SK-N-SH (cell line): ENCODE results near the gene SEMA4B. TPM values are rescaled to one million over a fixed set of nuclear protein-coding genes. Genes with fewer than 3 reads are reported as not detected.
A peak's percentile ranks its signal among the peaks of the same experiment; 100 is the strongest.

ENCODE experiments used
- CTCF ChIA-PET: fragments of 300-600, 350-600 bp; formaldehyde crosslinking; extraction: SDS; loops from one replicate; lab custom pipeline; 2021; lab: Yijun Ruan, JAX
- POLR2A ChIA-PET: fragments of 350-600 bp; sonication (Branson Sonifier 250); formaldehyde crosslinking; extraction: SDS; loops from one replicate; lab custom pipeline; 2020; ENCODE audit warnings: antibody characterized with exemption, inconsistent platforms; lab: Yijun Ruan, JAX
- DNase-seq: peaks from one replicate; pipeline ENCODE4 v3.0.0; 2012
- H2AFZ ChIP-seq: fragments of 200-600 bp; sonication (generic); 2 replicates; pipeline ENCODE4 v1.8.1; 2016; ENCODE audit warnings: antibody characterized with exemption, mild to moderate bottlenecking, low read depth
- H3F3A ChIP-seq: fragments of 200-600 bp; sonication (generic); replicated peaks from 2 replicates; pipeline ENCODE3; 2016; ENCODE audit warnings: antibody characterized with exemption, mild to moderate bottlenecking; ENCODE audit not compliant: insufficient read depth
- H3K27ac ChIP-seq, 2 experiments: fragments of 200-500 bp in 1 of 2; fragments of 200-600 bp in 1 of 2; sonication (Bioruptor generic) in 1 of 2; sonication (generic), shearing (Covaris generic) in 1 of 2; 2 replicates each; pipeline versions ENCODE4 v1.5.1 to v1.6.1; 2014 to 2016; ENCODE audit warnings: low read depth in 2 of 2, inconsistent platforms in 1 of 2, low read length in 1 of 2, mild to moderate bottlenecking in 1 of 2, mixed read lengths in 1 of 2
- H3K27me3 ChIP-seq: fragments of 200-600 bp; sonication (generic), shearing (Covaris generic); 2 replicates; pipeline ENCODE4 v1.6.1; 2016; ENCODE audit warnings: mixed run types; ENCODE audit not compliant: insufficient read depth
- H3K36me3 ChIP-seq, 2 experiments: fragments of 200-500 bp in 1 of 2; fragments of 200-600 bp in 1 of 2; sonication (Bioruptor generic) in 1 of 2; sonication (generic) in 1 of 2; replicated peaks in 1 of 2; 2 replicates each; pipeline versions ENCODE3 to v1.5.1; 2014 to 2016; ENCODE audit warnings: low read length in 1 of 2, mild to moderate bottlenecking in 1 of 2; ENCODE audit not compliant: insufficient read depth in 2 of 2, control insufficient read depth in 1 of 2
- H3K4me1 ChIP-seq, 2 experiments: fragments of 200-500 bp in 1 of 2; fragments of 200-600 bp in 1 of 2; sonication (Bioruptor generic) in 1 of 2; sonication (generic), shearing (Covaris generic) in 1 of 2; 2 replicates each; pipeline versions ENCODE4 v1.5.1 to v1.6.1; 2014 to 2016; ENCODE audit warnings: low read depth in 1 of 2, low read length in 1 of 2, mixed run types in 1 of 2; ENCODE audit not compliant: insufficient read depth in 2 of 2, control insufficient read depth in 1 of 2
- H3K4me2 ChIP-seq: fragments of 200-600 bp; sonication (generic), shearing (Covaris generic); 2 replicates; pipeline ENCODE4 v1.6.1; 2017; ENCODE audit warnings: mixed run types
- H3K4me3 ChIP-seq, 2 experiments: fragments of 200-500 bp in 1 of 2; fragments of 200-600 bp in 1 of 2; sonication (Bioruptor generic) in 1 of 2; sonication (generic), shearing (Covaris generic) in 1 of 2; 2 replicates each; pipeline versions ENCODE4 v1.5.1 to v1.8.1; 2014 to 2016; ENCODE audit warnings: low read depth in 2 of 2, inconsistent platforms in 1 of 2, low read length in 1 of 2, mild to moderate bottlenecking in 1 of 2, mixed read lengths in 1 of 2, moderate library complexity in 1 of 2
- H3K79me2 ChIP-seq: fragments of 200-600 bp; sonication (generic); 2 replicates; pipeline ENCODE4 v1.8.1; 2017; ENCODE audit warnings: mild to moderate bottlenecking; ENCODE audit not compliant: insufficient read depth
- H3K9ac ChIP-seq: fragments of 200-600 bp; sonication (generic); 2 replicates; pipeline ENCODE4 v1.6.1; 2017; ENCODE audit warnings: mixed run types
- H3K9me2 ChIP-seq: fragments of 200-600 bp; sonication (generic); 2 replicates; pipeline ENCODE4 v1.6.1; 2017; ENCODE audit warnings: mixed run types
- H3K9me3 ChIP-seq: fragments of 200-600 bp; sonication (generic); 2 replicates; pipeline ENCODE4 v1.6.1; 2017; ENCODE audit warnings: mixed run types, mild to moderate bottlenecking, moderate library complexity
- H4K20me1 ChIP-seq: fragments of 200-600 bp; sonication (generic); 2 replicates; pipeline ENCODE4 v1.6.1; 2017; ENCODE audit warnings: mild to moderate bottlenecking, mixed run types; ENCODE audit not compliant: insufficient read depth
- CHD2 ChIP-seq: fragments of 150-350 bp; IDR thresholded peaks from 2 replicates; pipeline ENCODE4 v1.6.1; 2018; ENCODE audit warnings: low read length; ENCODE audit not compliant: partially characterized antibody
- EZH2phosphoT487 ChIP-seq: fragments of 200-600 bp; sonication (generic); IDR thresholded peaks from 2 replicates; pipeline ENCODE4 v1.6.1; 2017; ENCODE audit warnings: low read depth, mixed run types, mild to moderate bottlenecking, antibody characterized with exemption, moderate library complexity, borderline replicate concordance
- FOSL2 ChIP-seq: IDR thresholded peaks from 2 replicates; pipeline ENCODE4 v1.4.0; 2012; ENCODE audit warnings: low read depth, mild to moderate bottlenecking, moderate library complexity, borderline replicate concordance
- FOXM1 ChIP-seq: IDR thresholded peaks from 2 replicates; pipeline ENCODE4 v1.4.0; 2012; ENCODE audit warnings: low read depth, mild to moderate bottlenecking
- GATA2 ChIP-seq: sonication (generic); formaldehyde crosslinking; IDR thresholded peaks from 2 replicates; pipeline ENCODE4 v1.5.0; 2020; ENCODE audit warnings: mild to moderate bottlenecking, missing genetic modification reagents
- JUND ChIP-seq: IDR thresholded peaks from 2 replicates; pipeline ENCODE4 v1.4.0; 2012
- MAX ChIP-seq: IDR thresholded peaks from 2 replicates; pipeline ENCODE4 v1.4.0; 2012; ENCODE audit warnings: low read depth
- NRF1 ChIP-seq: IDR thresholded peaks from 2 replicates; pipeline ENCODE4 v1.6.1; 2012; ENCODE audit warnings: low read depth, mild to moderate bottlenecking, low read length
- POLR2AphosphoS5 ChIP-seq: IDR thresholded peaks from 2 replicates; pipeline ENCODE4 v1.6.1; 2012; ENCODE audit warnings: low read depth, low read length
- RAD21 ChIP-seq: IDR thresholded peaks from 2 replicates; pipeline ENCODE4 v1.6.1; 2012; ENCODE audit warnings: mild to moderate bottlenecking, low read length
- RCOR1 ChIP-seq: fragments of 150-350 bp; IDR thresholded peaks from 2 replicates; pipeline ENCODE4 v1.6.1; 2017; ENCODE audit warnings: antibody characterized with exemption, low read length
- REST ChIP-seq: IDR thresholded peaks from 2 replicates; pipeline ENCODE4 v1.6.1; 2012; ENCODE audit warnings: mild to moderate bottlenecking, low read depth, low read length, moderate library complexity
- RFX5 ChIP-seq: IDR thresholded peaks from 2 replicates; pipeline ENCODE4 v1.6.1; 2012; ENCODE audit warnings: mild to moderate bottlenecking, improper control_type of control experiment, low read length
- RXRA ChIP-seq: IDR thresholded peaks from 2 replicates; pipeline ENCODE4 v1.4.0; 2012; ENCODE audit warnings: low read depth, mild to moderate bottlenecking, borderline replicate concordance
- SIN3A ChIP-seq: IDR thresholded peaks from 2 replicates; pipeline ENCODE4 v1.6.1; 2012; ENCODE audit warnings: low read depth, mild to moderate bottlenecking, low read length, moderate library complexity, borderline replicate concordance
- SMC3 ChIP-seq: IDR thresholded peaks from 2 replicates; pipeline ENCODE4 v1.6.1; 2012; ENCODE audit warnings: low read depth, low read length, improper control_type of control experiment
- TAF1 ChIP-seq: IDR thresholded peaks from 2 replicates; pipeline ENCODE4 v1.6.1; 2012; ENCODE audit warnings: low read depth, mild to moderate bottlenecking, low read length, moderate library complexity, borderline replicate concordance
- TCF12 ChIP-seq: IDR thresholded peaks from 2 replicates; pipeline ENCODE4 v1.4.0; 2012
- TEAD4 ChIP-seq: IDR thresholded peaks from 2 replicates; pipeline ENCODE4 v1.4.0; 2012; ENCODE audit warnings: mild to moderate bottlenecking, borderline replicate concordance; ENCODE audit not compliant: insufficient read depth
- YY1 ChIP-seq: IDR thresholded peaks from 2 replicates; pipeline ENCODE4 v1.4.0; 2012; ENCODE audit warnings: low read depth, mild to moderate bottlenecking
- WGBS: methylation state at CpG from one replicate; pipeline ENCODE4 v1.1.6; 2017; ENCODE audit warnings: low lambda C conversion rate; 5-methylcytosine and 5-hydroxymethylcytosine counted together
- polyA plus RNA-seq, 3 experiments: library from polyadenylated mRNA; depleted of rRNA; stranded (reverse); fragments of >200 nt; gene quantifications; 2 replicates each; pipeline ENCODE4 v1.2.3, GENCODE V29; 2012
- TF ChIP-seq, protein P1 (sequence below): IDR thresholded peaks from 2 replicates; pipeline ENCODE4 v1.4.0; 2012; ENCODE audit warnings: low read depth, borderline replicate concordance
- TF ChIP-seq, protein P2 (sequence below): fragments of 200-600 bp; sonication (generic); IDR thresholded peaks from 2 replicates; pipeline ENCODE4 v1.6.1; 2017; ENCODE audit warnings: antibody characterized with exemption, mild to moderate bottlenecking, moderate library complexity
- TF ChIP-seq, protein P3 (sequence below): fragments of 150-350 bp; IDR thresholded peaks from 2 replicates; pipeline ENCODE4 v1.6.1; 2017; ENCODE audit warnings: antibody characterized with exemption, low read length, low read depth, borderline replicate concordance

The SEMA4B gene
- polyA plus RNA-seq, 1 of the 3 experiments (the other 2 are of a cell fraction) = 38.9 TPM

GRCh38 chr15:90265271-90266060, 64.3 kb downstream of the SEMA4B start, which contains the start of gene NGRN:
Gene NGRN, plus strand, starts transcription at chr15:90265672. Its CDS starts 41 bp downstream, at chr15:90265713.
- DNase-seq = peak; percentile 94
- POLR2A ChIA-PET = interaction anchor here (0.6 to 1.1 kb wide), 4 partner anchors 16 to 122 kb away, joined by 3 to 8 read pairs (median 3); partner anchors contain the start of genes SEMA4B and TTLL13
- WGBS = 2% methylated on average over 31 of the region's 59 CpGs
- peak within 1 kb of the TSS; percentile 85 for H3K9ac ChIP-seq
- peak within 1 kb of the TSS; percentile 99 for H3K4me2 ChIP-seq
- no peaks in the 10 kb centered on the region for H3K9me3 ChIP-seq
- CTCF ChIA-PET = interaction anchor here (0.7 to 1.0 kb wide), 4 partner anchors 15 to 48 kb away, joined by 3 to 4 read pairs (median 4); partner anchors contain the start of gene TTLL13
- H3K9me2 ChIP-seq = no peaks in the 10 kb centered on the region
- peaks cover 10% of the 10 kb centered on the region for H3F3A ChIP-seq
- H3K36me3 ChIP-seq = peaks cover 20 to 36% of the 10 kb centered on the region in 2 experiments
- peaks cover 14 to 15% of the 10 kb centered on the region in 2 experiments; a peak in 3 of 4 replicates for H3K4me1 ChIP-seq
- H3K79me2 ChIP-seq = peaks cover 49% of the 10 kb centered on the region
- H3K27ac ChIP-seq = peak within 1 kb of the TSS; percentile 92 to 95
- peaks cover 34% of the 10 kb centered on the region for H4K20me1 ChIP-seq
- H2AFZ ChIP-seq = peak within 1 kb of the TSS; percentile 88
- no peaks in the 10 kb centered on the region for H3K27me3 ChIP-seq
- peak within 1 kb of the TSS; percentile 69 to 94 for H3K4me3 ChIP-seq
- TF ChIP-seq RFX5 = no peak; the same call in 1 of the 2 replicates
- TF ChIP-seq FOXM1 = no peak
- no peak for TF ChIP-seq RCOR1
- TF ChIP-seq, protein P1, sequence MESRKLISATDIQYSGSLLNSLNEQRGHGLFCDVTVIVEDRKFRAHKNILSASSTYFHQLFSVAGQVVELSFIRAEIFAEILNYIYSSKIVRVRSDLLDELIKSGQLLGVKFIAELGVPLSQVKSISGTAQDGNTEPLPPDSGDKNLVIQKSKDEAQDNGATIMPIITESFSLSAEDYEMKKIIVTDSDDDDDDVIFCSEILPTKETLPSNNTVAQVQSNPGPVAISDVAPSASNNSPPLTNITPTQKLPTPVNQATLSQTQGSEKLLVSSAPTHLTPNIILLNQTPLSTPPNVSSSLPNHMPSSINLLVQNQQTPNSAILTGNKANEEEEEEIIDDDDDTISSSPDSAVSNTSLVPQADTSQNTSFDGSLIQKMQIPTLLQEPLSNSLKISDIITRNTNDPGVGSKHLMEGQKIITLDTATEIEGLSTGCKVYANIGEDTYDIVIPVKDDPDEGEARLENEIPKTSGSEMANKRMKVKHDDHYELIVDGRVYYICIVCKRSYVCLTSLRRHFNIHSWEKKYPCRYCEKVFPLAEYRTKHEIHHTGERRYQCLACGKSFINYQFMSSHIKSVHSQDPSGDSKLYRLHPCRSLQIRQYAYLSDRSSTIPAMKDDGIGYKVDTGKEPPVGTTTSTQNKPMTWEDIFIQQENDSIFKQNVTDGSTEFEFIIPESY = no peak
- peak; percentile 72; the same call in 1 of the 2 replicates for TF ChIP-seq SIN3A
- no peak for TF ChIP-seq RAD21
- TF ChIP-seq TAF1 = peak; percentile 93
- TF ChIP-seq TEAD4 = no peak
- TF ChIP-seq JUND = no peak
- no peak for TF ChIP-seq RXRA
- peak; percentile 29; the same call in 1 of the 2 replicates for TF ChIP-seq REST
- no peak for TF ChIP-seq TCF12
- no peak for TF ChIP-seq GATA2 (CRISPR knock-in tag)
- TF ChIP-seq, protein P2, sequence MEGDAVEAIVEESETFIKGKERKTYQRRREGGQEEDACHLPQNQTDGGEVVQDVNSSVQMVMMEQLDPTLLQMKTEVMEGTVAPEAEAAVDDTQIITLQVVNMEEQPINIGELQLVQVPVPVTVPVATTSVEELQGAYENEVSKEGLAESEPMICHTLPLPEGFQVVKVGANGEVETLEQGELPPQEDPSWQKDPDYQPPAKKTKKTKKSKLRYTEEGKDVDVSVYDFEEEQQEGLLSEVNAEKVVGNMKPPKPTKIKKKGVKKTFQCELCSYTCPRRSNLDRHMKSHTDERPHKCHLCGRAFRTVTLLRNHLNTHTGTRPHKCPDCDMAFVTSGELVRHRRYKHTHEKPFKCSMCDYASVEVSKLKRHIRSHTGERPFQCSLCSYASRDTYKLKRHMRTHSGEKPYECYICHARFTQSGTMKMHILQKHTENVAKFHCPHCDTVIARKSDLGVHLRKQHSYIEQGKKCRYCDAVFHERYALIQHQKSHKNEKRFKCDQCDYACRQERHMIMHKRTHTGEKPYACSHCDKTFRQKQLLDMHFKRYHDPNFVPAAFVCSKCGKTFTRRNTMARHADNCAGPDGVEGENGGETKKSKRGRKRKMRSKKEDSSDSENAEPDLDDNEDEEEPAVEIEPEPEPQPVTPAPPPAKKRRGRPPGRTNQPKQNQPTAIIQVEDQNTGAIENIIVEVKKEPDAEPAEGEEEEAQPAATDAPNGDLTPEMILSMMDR = no peak
- TF ChIP-seq FOSL2 = no peak
- peak; percentile 96 for TF ChIP-seq POLR2AphosphoS5
- TF ChIP-seq, protein P3, sequence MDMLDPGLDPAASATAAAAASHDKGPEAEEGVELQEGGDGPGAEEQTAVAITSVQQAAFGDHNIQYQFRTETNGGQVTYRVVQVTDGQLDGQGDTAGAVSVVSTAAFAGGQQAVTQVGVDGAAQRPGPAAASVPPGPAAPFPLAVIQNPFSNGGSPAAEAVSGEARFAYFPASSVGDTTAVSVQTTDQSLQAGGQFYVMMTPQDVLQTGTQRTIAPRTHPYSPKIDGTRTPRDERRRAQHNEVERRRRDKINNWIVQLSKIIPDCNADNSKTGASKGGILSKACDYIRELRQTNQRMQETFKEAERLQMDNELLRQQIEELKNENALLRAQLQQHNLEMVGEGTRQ = no peak
- TF ChIP-seq SMC3 = no peak
- no peak for TF ChIP-seq EZH2phosphoT487
- TF ChIP-seq YY1 = peak; percentile 85
- TF ChIP-seq NRF1 = peak; percentile 23; the same call in 1 of the 2 replicates
- TF ChIP-seq CHD2 = peak; percentile 21
- peak; percentile 89 for TF ChIP-seq MAX
